GM19395 (cell line): ENCODE measurements around the gene PIAS1.

Source experiments
- ATAC-seq: cut with Tn5 transposase; IDR thresholded peaks from one replicate; pipeline ENCODE4 v1.9.1; 2021; ENCODE audit warnings: mild to moderate bottlenecking, moderate library complexity; ENCODE audit not compliant: unreplicated experiment

The PIAS1 gene

DNA sequence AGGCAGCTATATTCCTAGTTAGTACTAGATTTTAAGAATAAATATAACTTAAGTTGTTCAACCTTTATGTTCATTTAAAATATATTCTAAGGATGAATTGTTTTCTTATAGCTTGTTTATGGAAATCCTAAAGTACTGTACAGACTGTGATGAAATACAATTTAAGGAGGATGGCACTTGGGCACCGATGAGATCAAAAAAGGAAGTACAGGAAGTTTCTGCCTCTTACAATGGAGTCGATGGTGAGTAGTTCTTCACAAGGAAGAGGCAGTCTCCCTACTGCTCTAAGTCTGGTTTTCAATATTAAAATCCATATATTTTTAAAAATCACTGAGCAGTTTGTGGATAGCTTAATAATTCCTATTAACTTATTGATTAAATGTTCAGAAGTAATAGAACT is 121.4 kb downstream of the PIAS1 start:
- ATAC-seq, result no peak

DNA sequence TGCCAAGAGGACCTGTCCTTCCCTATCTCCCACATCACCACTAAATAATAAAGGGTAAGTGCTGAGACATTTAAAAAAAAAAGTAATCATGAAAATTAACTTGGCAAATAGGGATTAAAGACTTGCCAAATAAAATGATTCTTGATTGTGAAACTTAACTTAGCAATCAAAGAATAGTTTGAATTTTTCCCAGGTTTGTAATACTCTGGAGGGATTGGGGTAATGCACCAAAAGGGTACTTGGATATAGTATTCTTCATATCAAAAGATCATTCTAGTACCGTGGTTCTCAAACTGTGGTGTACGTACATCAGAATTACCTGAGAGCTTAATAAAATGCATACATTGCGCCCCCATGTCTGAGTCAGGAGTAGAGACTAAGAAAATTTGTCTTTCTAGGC is 122.5 kb downstream of the PIAS1 start:
- ATAC-seq, result no peak

DNA sequence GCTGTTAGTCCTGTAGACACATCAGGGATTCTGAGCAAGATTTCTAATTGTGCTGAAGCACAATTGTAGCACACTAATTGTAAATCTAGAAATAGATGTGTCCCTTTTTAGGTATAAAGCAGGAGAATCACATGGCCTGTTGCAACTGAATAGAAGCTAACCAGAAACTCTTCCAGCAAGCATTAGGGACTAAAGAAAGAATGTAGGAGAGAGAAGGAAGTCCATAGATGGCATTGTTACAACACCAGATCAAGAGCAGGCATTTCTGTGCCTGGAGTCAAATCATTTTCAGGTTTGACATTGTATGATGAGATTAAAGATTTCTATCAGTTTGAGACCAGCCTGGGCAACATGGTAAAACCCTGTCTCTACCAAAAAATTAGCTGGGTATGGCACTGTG is 123.6 kb downstream of the PIAS1 start:
- no peak for ATAC-seq

DNA sequence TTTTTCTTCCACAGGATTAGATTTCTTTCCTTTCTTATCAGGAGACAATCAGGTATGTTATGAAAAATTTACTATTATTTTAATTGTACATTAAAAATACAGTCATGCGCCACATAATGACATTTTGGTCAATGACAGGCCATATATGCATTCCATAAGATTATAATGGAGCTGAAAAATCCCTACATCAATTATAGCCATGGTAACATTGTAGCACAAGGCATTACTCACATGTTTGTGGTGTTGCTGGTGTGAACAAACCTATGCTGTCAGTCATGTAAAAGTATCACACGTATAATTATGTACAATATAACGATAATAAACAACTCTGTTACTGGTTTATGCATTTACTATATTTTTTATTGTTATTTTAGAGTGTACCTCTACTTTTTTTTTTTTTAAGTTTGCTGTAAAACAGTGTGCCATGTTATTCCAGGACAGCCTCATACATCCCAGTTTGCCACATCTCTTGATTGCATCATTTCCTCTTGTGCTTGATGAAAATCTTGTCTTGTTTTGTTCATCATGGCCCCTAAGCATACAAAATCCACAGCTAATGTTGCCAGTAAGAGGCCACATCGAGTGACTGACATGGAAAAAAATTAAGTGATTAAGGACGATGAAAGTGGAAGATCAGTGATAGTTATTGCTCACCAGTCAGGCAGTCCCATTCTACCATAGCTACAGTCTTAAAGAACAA is 129.7 kb downstream of the PIAS1 start:
- no peak for ATAC-seq

DNA sequence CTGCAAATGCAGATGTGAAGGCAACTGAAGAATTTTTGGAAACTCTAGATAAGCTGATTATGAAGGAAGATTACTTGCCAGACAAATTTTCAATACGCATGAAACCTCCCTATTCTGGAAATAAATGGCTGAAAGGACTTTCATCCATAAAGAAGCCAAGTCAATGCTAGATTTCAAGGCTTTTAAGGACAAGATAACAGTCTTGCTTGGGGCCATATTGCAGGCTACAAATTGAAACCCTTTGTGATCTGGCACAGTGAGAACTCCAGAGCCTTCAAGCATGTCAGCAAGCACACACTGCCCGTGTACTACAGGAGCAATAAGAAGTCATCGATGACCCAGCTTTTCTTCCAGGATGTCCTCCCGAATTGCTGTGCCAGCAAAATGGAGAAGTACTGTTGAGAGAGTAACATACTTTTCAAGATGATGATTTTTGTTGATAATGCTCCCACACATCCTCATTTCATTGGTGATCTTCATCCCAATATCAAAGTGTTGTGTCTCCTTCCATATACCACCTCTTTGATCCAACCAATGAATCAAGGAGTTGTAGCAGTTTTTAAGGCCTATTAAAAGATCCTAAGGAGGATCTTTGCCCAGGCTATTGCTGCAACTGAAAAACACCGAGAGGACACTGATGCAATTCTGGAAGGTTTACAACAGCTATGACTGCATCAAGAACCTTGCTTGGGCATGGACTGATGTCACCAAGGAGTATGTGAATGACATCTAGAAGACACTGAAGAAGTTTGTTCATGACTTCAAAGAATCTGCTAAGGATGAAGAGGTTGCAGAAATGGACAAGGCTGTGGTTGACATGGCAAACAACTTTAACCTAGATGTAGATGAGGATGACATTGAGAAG is 130.7 kb downstream of the PIAS1 start:
- ATAC-seq, result no peak

DNA sequence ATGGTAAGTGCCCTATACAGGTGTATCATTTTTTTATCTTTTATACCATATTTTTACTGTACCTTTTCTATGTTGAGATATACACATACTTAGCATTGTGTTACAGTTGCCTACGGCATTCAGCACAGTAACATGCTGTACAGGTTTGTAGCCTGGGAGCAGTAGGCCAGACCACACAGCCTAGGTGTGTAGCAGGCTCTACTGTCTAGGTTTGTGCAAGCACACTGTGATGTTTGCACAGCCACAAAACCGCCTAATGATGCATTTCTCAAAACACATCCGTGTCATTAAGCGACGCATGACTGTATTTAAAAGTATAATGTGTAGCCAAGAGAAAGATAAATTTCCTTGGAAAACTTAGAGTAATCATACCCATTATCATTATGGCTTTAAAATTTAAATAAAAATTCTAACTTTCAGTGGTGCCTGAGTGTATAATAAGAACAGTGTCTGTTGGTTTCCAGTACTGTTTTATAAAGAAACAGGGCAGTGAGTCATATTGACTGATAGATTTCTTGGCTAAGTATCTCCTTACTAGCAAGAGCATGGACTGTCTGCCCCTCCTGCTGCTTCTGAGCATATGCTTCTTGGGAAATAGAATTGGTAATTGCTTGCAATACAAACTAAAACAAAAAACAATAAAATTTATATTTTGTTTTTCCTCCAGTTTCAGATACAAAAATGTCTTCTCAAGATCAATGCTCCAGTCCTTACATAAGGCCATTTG is 132.7 kb downstream of the PIAS1 start:
- ATAC-seq, result no peak

DNA sequence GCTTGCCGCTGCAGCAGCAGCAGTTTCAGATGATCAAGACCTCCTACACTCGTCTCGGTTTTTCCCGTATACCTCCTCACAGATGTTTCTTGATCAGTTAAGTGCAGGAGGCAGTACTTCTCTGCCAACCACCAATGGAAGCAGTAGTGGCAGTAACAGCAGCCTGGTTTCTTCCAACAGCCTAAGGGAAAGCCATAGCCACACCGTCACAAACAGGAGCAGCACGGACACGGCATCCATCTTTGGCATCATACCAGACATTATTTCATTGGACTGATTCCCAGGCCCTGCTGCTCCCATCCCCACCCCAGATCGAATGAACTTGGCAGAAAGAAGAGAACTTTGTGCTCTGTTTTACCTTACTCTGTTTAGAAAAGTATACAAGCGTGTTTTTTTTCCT is 133.4 kb downstream of the PIAS1 start:
- ATAC-seq, result no peak

DNA sequence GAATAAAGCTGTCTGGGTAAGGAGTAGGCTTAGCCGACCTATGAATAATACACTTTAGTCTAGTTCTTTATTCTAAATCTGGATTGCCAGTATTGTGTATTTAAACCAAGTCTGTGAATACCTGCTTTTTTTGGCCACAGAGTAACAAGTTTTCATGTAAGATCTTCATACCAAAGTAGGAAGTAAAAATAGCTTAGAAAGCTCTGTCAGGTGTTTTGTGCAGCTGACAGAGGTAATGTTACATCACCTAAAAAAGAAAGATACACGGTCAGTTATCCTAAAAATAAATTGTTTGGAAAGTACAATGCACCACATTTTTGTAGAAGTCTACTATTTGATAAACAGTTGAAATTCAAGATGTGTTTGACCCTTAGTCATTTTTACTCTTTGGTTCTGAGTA is 134.5 kb downstream of the PIAS1 start:
- no peak for ATAC-seq

DNA sequence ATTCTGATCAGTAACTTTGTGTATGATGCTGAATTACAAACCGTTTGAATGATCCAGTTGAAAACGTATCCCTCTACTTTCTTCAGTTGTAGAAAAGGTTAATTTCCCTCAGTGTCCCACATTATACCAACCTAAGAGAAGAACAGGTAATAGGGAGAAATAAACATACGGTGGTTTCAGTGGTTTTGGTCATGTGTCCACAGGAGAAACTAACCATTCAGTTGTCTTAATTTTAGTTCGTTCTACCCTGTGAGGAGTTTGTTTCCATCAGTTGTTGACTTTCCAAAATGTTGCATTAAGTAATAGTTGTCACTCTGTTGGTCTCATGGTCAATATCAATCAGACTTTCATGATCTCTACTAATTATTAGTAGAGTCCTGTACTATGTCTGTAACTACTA is 135.9 kb downstream of the PIAS1 start:
- ATAC-seq, result no peak

DNA sequence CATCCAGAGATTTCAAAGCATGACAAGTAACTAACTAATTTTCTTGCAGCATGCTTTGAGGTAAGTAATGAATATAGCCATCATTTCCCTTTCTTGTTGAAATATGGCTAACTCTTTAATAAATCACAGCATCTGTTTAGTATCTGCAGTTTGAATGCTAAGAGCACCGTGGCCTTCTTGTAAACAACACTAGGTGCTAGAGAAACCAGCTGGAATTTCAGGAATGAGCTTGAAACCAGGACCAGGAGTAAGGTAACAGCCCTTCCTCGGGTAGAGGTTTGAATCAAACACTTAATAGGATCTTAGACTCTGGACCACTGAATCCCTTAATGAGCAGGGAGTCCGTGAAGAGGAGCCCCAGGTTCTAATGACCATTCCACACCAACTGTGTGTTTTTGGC is 137.4 kb downstream of the PIAS1 start:
- ATAC-seq, result no peak

DNA sequence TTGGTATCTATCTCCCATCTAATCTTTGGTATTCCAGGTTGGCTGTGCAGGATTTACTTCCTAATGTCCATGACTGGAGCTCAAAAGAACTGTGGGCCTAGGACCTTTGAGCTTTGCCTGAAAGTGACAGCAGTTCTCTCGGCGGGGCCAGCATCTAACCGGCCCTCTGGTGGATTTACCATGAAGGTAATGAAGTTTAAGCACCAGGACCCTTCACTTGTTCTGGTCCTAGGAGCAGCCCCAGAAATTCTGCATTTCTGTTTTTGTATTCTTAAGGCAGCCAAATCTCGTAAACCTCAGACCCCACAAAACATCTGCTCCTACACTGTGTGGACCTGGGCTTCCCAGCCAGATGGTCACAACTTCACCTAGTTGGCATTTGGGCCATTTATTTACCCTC is 138.0 kb downstream of the PIAS1 start:
- ATAC-seq, result no peak

DNA sequence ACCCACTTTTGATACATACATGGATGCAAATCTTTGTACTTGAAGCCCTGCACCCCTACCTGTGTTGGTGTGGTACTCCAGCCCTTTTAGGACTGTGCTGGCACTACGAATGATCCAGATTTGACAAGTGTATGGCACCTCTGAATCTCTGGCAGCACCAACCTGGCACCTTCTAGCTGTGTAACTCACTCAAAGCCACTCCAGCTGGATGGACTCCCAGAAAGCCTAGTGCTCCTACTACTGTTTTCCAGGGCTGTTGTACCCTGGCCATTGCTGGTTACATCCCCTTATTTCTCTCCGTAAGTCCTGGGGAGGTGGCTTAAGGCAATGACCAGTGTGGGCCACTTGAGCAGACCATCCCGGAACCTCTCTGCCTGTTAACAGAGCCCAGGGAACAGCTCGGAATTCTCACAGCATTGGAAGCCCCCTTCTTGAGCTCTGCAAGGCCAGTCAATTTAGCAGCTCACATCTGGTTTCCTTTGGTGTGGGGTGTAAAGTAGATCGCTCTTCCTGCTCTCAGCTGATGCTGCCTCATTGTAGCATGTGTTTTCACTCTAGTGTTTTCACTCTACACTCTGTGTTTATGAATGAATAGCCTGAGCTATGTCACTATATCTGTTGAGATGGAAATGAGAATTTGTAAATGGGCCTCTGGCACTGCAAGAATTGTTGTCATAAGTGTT is 138.8 kb downstream of the PIAS1 start:
- ATAC-seq, result no peak

DNA sequence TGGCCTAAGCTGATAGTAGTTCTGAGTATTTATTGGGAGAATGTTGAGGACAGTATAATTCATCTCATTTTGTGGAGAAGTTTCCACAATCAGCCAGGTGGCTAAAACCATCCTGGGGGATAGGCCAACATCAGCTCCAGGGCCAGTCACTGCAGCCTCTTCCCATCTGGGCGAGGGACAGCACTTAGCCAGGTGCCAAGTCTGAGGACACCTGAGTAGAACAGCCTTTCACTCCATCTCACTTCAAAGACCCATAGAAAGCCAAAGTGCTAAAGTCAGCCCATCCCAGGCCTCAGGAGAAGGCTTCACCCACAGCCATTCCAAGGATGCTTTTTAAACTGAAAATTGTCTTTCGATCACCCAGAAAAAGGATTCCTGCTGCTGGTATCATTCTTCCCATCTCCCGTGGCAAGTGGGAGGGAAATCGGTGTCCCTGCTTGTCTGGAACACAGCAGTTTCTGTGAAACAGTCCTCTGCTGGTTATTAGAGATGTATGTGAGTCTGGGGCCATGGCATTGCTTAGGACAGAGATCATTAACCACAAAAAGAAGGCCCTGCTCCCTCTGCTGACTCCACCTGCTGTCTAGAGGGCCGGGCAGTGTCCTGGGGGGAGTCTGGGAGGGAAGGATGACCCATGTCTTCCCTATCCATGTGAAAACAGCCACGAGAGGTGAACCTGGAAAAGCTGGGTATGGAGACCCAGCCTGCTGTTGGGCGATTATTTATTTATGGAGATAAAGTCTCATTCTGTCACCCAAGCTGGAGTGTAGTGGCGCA is 141.4 kb downstream of the PIAS1 start:
- ATAC-seq, result no peak

DNA sequence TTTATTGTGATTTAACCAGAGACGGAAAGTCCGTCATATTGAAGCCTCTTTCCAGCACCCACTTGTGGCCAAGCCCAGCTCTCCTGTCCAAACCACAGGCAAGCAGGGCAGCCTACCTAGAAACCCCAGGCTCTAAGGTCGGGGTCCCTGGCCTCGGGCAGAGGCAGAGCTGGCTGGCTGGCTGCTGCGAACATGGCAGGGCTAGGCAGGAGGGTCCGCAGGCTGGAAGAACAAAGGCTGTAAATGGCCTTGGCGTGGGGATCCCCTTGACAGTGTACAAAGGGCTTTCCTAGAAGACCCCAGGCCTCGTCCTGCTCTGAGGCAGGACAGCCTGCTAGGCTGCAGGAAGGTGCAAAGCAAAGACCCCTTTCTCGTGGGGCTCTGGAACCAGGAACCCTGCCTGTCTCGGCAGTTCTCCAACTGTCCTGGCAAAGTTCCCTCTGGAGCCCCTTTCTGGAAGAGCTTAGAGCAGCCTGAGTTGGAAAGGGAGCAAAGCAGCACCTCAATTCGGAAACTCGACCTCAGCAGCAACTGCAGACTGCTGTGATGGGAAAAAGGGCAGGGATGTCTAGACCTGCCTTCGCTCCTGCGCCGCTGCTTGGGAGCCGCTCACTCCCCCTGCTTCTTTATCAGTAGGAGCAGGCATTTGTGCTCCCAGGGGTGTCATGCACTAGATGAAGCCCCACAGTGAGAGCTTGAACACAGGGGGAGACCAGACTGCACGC is 142.5 kb downstream of the PIAS1 start:
- ATAC-seq, result no peak

DNA sequence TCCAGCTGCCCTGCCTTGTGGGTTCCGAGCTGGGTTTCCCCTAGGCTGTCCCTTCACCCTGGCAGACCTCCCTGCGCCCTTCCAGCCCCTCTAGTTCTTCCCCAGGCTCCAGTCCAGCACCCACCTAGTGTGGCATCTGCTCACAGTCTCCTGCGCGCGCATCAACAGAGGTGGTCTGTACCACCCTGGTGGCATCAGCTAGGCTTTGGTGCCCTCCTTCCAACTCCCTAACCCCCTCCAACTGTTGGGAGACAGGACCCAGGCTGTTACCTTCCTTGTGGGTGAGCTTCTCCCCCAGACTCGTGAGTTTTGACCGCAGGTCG is 143.0 kb downstream of the PIAS1 start:
- ATAC-seq, result no peak

DNA sequence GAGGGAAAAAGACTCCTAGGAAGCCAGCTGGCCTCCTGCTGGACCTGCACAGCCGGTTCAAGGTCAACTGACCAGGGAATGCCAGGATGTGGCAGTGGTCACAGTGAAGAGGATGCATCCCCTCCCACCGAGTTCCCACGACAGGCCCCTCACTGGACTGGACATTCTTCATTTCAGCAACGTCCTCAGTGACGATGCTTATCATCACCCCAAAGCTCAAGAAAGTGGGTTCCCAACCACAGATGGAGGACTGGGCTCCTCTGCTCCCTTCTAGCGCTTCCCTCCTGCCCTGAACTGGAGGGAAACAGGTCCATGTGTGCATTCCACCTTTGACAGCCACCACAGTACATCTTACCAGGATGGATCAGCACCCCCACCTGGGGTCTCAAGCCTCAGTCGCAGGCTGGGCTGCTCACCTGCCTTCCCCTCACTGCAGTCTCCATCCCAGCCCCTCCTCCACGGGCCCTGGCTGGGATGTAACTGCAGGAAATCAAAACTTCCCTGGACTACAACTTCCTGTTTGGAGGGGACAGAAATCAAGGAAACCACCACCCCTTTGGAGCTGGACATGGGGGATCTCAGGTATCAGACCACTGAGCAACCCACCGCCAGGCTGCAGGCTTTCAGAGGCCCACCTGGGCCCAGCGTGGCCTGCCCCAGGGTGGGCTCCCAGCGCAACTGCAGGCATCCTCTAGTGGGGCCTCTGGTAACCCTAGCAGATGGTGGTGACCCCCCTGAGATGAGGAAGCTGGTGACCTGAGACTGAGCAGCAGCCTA is 143.7 kb downstream of the PIAS1 start:
- ATAC-seq, result no peak

DNA sequence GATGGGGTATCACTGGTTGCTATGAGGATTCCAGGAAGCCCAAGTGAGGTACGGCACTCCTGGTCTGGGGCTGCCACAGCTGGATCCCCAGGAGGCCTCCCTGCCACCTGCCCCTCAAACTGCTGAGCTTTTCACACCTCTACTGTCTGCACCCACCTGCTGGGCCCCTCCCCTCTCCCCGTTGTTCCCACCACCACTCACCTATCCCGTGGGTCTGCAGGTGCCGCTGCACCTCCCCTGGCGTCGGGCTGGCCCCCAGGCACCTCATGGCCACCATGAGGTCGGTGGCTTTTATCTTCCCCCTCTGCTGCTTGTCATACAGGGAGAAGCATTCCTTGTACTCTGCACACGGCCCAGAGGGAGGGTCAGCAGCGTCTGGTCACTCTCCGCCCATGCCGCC is 145.2 kb downstream of the PIAS1 start:
- ATAC-seq, result no peak

DNA sequence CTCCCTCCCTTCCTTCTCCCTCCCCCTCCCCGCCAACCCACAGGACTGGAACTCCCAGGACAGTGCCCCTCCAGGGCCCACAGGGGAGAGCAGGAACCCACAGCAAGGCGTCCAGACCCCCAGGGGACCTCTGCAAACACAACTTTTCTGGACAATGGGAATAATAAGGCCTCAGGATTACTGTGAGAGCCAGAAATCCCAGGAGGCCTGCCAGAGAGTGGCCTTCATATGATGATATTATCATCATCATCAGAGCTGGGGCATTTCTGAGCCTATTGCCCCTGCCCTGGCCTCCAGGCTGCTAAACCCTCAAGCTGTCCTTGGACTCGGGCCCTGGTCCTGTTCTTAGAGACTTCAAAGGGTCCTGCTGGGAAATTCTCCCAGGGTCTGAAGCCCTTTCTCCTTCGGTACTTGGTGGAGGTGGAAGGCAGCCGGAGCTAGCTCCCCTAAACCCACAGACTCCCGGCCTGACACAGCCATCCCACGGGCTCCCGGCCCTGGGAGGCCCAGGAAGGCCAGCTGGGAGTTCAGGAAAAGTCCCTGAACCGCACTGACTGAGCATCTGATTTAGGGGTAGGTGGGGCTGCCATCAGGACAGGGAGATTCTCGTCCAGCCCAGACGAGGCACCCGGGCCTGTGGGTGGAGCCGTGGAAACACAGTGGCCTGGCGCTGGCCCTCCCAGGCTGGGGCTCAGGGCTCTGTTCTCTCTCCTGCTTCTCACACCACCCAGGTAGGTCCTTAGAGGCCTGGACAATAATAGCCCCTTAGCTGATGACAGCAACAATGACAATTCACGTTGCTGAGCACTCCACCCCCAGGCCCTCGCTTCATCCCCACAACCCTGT is 146.1 kb downstream of the PIAS1 start:
- ATAC-seq, result no peak
